Measurements from ENCODE around the gene NCAM1. TPM values are rescaled to one million over a fixed set of nuclear protein-coding genes. Genes with fewer than 3 reads are reported as not detected.

Gene NCAM1
- total and polyA plus RNA-seq, 8 donors, result 1.2 to 19.6 (median 3.6) TPM

DNA sequence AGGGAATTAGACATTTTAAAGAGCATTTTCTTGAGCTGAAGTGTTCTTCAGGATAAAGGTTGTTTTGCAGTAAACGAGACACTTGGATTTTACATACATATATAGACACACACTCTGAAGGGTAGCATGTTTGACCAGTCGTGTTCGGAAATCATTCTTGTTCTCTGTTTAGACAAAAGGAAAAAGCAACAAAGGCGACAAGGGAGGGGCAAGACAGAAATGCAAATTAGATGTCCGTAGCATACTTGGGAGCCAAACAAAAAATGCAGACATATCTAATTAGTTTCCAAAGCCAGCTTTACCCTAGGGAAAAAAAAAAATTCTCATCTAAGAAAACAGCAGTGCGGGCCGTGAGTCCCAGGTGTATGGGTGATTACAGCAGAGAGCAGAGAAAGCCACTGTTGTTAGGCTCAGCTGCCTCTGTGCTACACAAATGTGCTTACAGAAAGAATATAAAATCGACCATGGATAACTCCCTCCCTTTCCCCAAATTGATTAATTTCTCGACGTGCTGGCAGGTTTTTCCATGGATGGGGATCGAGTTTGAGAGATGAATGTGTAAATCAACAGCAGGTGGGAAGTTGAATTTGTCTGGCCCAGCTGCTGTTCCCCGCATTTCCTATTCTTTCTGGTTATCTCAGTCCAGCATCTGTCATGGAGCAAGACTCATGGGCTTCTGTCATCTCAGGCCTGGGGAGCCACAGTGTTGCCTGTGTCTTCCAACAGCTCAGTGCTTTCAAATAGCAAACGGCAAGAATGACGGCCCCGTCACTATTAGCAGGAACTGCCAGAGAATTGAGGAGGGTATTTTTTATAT lies 176.7 kb downstream of the NCAM1 start:
- Histone ChIP-seq H3K9me3 (no peaks in the 10 kb centered on the region), H3K27ac (no peak overlapping the region), H3K27me3 (peaks cover 0 to 11% (median 0%) of the 10 kb centered on the region in 4 donors), H3K4me1 (peaks cover 0 to 3% (median 0%) of the 10 kb centered on the region in 3 donors), H3K4me3 (no peak overlapping the region), H3K36me3 (no peaks in the 10 kb centered on the region)
- TF ChIP-seq, protein P1, sequence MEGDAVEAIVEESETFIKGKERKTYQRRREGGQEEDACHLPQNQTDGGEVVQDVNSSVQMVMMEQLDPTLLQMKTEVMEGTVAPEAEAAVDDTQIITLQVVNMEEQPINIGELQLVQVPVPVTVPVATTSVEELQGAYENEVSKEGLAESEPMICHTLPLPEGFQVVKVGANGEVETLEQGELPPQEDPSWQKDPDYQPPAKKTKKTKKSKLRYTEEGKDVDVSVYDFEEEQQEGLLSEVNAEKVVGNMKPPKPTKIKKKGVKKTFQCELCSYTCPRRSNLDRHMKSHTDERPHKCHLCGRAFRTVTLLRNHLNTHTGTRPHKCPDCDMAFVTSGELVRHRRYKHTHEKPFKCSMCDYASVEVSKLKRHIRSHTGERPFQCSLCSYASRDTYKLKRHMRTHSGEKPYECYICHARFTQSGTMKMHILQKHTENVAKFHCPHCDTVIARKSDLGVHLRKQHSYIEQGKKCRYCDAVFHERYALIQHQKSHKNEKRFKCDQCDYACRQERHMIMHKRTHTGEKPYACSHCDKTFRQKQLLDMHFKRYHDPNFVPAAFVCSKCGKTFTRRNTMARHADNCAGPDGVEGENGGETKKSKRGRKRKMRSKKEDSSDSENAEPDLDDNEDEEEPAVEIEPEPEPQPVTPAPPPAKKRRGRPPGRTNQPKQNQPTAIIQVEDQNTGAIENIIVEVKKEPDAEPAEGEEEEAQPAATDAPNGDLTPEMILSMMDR (IDR thresholded peaks at IDR 0.05), result no peak
- FAIRE-seq (no peak), ATAC-seq (no peak), DNase-seq (no peak)
- 59 to 62% methylated on average over 15 of the region's 15 CpGs for WGBS, 2 donors
- intact Hi-C loops (cut with DNase I), result no loop called here

DNA sequence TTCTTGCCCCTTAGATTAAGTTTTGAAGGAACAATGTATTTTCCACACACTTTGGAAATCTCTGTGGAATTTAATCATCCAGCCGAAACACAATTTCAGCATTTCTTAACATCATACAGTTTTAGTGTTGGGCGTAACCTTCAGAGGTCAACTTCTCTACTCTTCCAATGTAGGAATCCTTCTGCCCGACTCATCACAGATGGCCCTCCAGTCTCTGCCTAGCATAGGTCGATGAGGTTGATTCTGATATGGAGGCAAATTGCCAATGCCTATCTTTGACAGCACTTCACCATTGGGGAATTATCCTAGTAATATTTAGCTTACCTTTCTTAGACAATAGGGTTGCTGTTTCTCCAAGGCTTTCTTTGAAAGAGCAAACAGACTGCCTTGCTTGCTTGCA lies 177.5 kb downstream of the NCAM1 start:
- ATAC-seq (no peak), DNase-seq (no peak), FAIRE-seq (no peak)
- Histone ChIP-seq H3K4me1 (peaks cover 0 to 3% (median 0%) of the 10 kb centered on the region in 3 donors), H3K27me3 (peaks cover 0 to 13% (median 0%) of the 10 kb centered on the region in 4 donors), H3K27ac (no peak overlapping the region), H3K4me3 (no peak overlapping the region), H3K36me3 (no peaks in the 10 kb centered on the region), H3K9me3 (no peaks in the 10 kb centered on the region)
- TF ChIP-seq, protein P1 (IDR thresholded peaks at IDR 0.05), result no peak
- intact Hi-C loops (cut with DNase I), result no loop called here
- WGBS, 2 donors, result 52 to 58% methylated on average over 4 of the region's 4 CpGs

DNA sequence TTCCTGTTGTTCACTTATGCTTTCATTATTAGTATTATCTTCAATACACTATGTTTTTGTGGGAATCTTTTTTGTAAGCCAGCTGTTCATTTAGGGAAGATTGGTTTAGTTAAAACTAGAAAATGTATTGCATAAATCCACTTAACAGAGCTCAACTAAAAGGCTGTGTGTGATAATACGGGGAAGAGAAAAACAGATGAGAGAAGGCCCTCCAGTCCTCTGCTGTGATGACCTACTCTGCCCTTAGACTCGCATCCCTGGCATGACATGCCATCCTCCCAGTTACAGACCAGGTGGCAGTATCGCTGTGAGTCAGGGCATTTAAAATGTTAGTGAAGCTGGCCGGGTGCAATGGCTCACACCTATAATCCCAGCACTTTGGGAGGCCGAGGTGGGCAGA lies 179.8 kb downstream of the NCAM1 start:
- no peak for DNase-seq

DNA sequence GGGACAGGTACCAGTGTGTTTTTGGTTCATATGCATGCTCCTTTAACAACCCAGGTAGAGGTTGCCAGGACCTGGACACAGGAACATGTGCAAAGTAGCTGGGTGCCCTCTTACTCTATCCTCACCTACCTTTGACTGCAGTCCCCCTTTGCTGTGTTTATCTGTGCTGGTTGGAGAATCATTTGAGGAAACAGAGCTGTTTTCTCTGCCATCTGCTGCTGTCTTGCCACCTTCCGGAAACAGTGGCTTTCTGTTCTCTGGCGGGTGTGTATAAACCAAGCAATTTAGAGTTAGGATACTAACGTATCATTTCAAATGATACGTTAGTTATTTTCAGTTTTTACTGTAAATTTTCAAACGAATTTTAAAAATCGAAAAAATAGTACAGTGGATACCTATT lies 181.3 kb downstream of the NCAM1 start:
- FAIRE-seq, result no peak
- H3K27me3 ChIP-seq, result peaks cover 0 to 13% (median 0%) of the 10 kb centered on the region in 4 donors
- no peaks in the 10 kb centered on the region for H3K36me3 ChIP-seq
- H3K4me1 ChIP-seq, result peaks cover 0 to 3% (median 0%) of the 10 kb centered on the region in 3 donors
- TF ChIP-seq, protein P1 (IDR thresholded peaks at IDR 0.05), result no peak
- peak in 2 of 4 donors; percentile 32 to 70 for ATAC-seq
- H3K4me3 ChIP-seq, result no peak overlapping the region
- H3K27ac ChIP-seq, result no peak overlapping the region
- 57 to 64% methylated on average over 6 of the region's 6 CpGs for WGBS, 2 donors
- no peaks in the 10 kb centered on the region for H3K9me3 ChIP-seq
- no peak for DNase-seq
- intact Hi-C loops (cut with DNase I), result no loop called here

More for the DNA sequence above, 179.8 kb downstream of the NCAM1 start:
- WGBS, 2 donors, result 77 to 83% methylated on average over 5 of the region's 5 CpGs
- Histone ChIP-seq H3K9me3 (no peaks in the 10 kb centered on the region), H3K27me3 (peaks cover 0 to 13% (median 0%) of the 10 kb centered on the region in 4 donors), H3K27ac (no peak overlapping the region), H3K4me1 (peaks cover 0 to 3% (median 0%) of the 10 kb centered on the region in 3 donors), H3K4me3 (no peak overlapping the region), H3K36me3 (no peaks in the 10 kb centered on the region)
- FAIRE-seq (no peak), ATAC-seq (peak in 1 of 4 donors; percentile 23)
- TF ChIP-seq, protein P1 (IDR thresholded peaks at IDR 0.05), result no peak
- intact Hi-C loops (cut with DNase I), result no loop called here

DNA sequence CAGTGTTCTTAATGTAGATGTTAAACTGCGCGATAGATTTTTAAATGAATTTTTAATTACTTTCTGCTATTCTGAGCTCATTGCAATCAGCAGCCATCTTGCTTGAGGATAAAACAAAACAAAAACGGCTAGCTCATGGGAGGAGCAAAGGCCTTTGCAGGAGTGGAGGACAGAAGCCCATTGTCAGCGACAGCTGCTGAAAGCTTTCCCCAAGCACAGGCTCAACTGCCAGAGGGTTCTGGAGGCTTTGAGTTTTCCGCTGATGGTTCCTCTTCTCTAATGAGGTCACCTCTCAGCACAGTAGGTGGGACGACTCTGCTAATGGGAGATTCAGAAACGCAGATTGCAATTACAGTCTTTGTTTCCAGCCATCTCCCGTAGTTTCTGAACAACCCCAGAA lies 186.0 kb downstream of the NCAM1 start:
- Histone ChIP-seq H3K27me3 (peaks cover 0 to 9% (median 0%) of the 10 kb centered on the region in 4 donors), H3K36me3 (no peaks in the 10 kb centered on the region), H3K4me3 (no peak overlapping the region), H3K4me1 (no peaks in the 10 kb centered on the region), H3K27ac (no peak overlapping the region), H3K9me3 (no peaks in the 10 kb centered on the region)
- FAIRE-seq (no peak), ATAC-seq (no peak), DNase-seq (no peak)
- intact Hi-C loops (cut with DNase I), result no loop called here
- 70 to 72% methylated on average over 8 of the region's 8 CpGs for WGBS, 2 donors
- TF ChIP-seq, protein P1 (IDR thresholded peaks at IDR 0.05), result no peak

Data from pancreas (tissue), 10 donors.